Measurements from ENCODE around the gene FAM161A.
"Not testable (repeated sequence)": the region's sequence is repeated elsewhere in the genome, so short reads cannot be mapped to it uniquely, and the experiment has no call there.

FAM161A gene

GRCh38 chr2:61853847-61854563 lies at the start of gene FAM161A:
Gene FAM161A, minus strand, starts transcription at chr2:61854060. Its CDS starts 19 bp downstream, at chr2:61854041.
- peak; percentile 59 for DNase-seq

GRCh38 chr2:61900281-61900680 lies 46.4 kb upstream of the FAM161A start:
- no peak for DNase-seq

GRCh38 chr2:61898810-61899209 lies 45.0 kb upstream of the FAM161A start:
- DNase-seq = no peak

- DNase-seq = peak; percentile 29
Observed at GRCh38 chr2:61888267-61889055, 34.6 kb upstream of the FAM161A start, which contains the start of gene CCT4. Gene CCT4, minus strand, starts transcription at chr2:61888656. Its CDS starts 149 bp downstream, at chr2:61888507.

GRCh38 chr2:61887717-61888266 lies 33.9 kb upstream of the FAM161A start:
- DNase-seq = no peak

- no peak for DNase-seq
Observed at GRCh38 chr2:61885896-61886603, 32.2 kb upstream of the FAM161A start.

- no peak for DNase-seq
Observed at GRCh38 chr2:61882850-61883249, 29.0 kb upstream of the FAM161A start.

- DNase-seq = not testable (repeated sequence)
Observed at GRCh38 chr2:61879351-61879750, 25.5 kb upstream of the FAM161A start.

GRCh38 chr2:61878761-61879160 lies 24.9 kb upstream of the FAM161A start:
- no peak for DNase-seq

GRCh38 chr2:61877571-61878245 lies 23.8 kb upstream of the FAM161A start:
- DNase-seq = no peak

GRCh38 chr2:61876400-61876799 lies 22.5 kb upstream of the FAM161A start:
- DNase-seq = no peak

GRCh38 chr2:61866482-61867089 lies 12.7 kb upstream of the FAM161A start:
- DNase-seq = not testable (repeated sequence)

- DNase-seq = no peak
Observed at GRCh38 chr2:61862085-61862484, 8.2 kb upstream of the FAM161A start.

- DNase-seq = no peak
Observed at GRCh38 chr2:61857224-61857623, 3.4 kb upstream of the FAM161A start.

GRCh38 chr2:61855318-61855613 lies 1.4 kb upstream of the FAM161A start:
- no peak for DNase-seq

GRCh38 chr2:61854564-61855317 lies 881 bp upstream of the FAM161A start:
- DNase-seq = peak; percentile 98

- no peak for DNase-seq
Observed at GRCh38 chr2:61853086-61853846, 594 bp downstream of the FAM161A start.

- not testable (repeated sequence) for DNase-seq
Observed at GRCh38 chr2:61851270-61851669, 2.6 kb downstream of the FAM161A start.

GRCh38 chr2:61845320-61845719 lies 8.5 kb downstream of the FAM161A start:
- no peak for DNase-seq

GRCh38 chr2:61841286-61841685 lies 12.6 kb downstream of the FAM161A start:
- no peak for DNase-seq

GRCh38 chr2:61834893-61835292 lies 19.0 kb downstream of the FAM161A start:
- no peak for DNase-seq

Data from NCI-H187 treated with DMSO at 0.1 percent for 48 hours (cell line).